HepG2 (cell line): ENCODE measurements around the gene GSTM2.

Experiments used
- BHLHE40 ChIP-seq: IDR thresholded peaks from 2 replicates; pipeline ENCODE4 v1.6.1; 2011; ENCODE audit warnings: low read length, improper control_type of control experiment
- GPN1 ChIP-seq: sonication (generic); formaldehyde crosslinking; IDR thresholded peaks from 2 replicates; pipeline ENCODE4 v1.5.1; 2020; ENCODE audit warnings: missing genetic modification reagents, borderline replicate concordance
- NONO ChIP-seq, 2 experiments: fragments of 450-650 bp in 1 of 2; sonication (generic) in 1 of 2; formaldehyde crosslinking in 1 of 2; IDR thresholded peaks in 1 of 2; conservative IDR thresholded peaks in 1 of 2; 2 replicates each; pipeline versions ENCODE4 v1.6.1 to v1.8.0; 2017 to 2022; ENCODE audit warnings: mild to moderate bottlenecking in 1 of 2, missing genetic modification reagents in 1 of 2, moderate library complexity in 1 of 2
- POLR2AphosphoS5 ChIP-seq: IDR thresholded peaks from 2 replicates; pipeline ENCODE4 v1.6.1; 2012; ENCODE audit warnings: low read depth, low read length
- SALL1 ChIP-seq: sonication (generic); formaldehyde crosslinking; IDR thresholded peaks from 2 replicates; pipeline ENCODE4 v1.8.0; 2022; ENCODE audit warnings: mild to moderate bottlenecking, missing genetic modification reagents
- SMC3 ChIP-seq: IDR thresholded peaks from 2 replicates; pipeline ENCODE4 v1.6.1; 2011; ENCODE audit warnings: low read length, improper control_type of control experiment
- TOE1 ChIP-seq: sonication (generic); formaldehyde crosslinking; IDR thresholded peaks from 2 replicates; pipeline ENCODE4 v1.4.0; 2020; ENCODE audit warnings: mild to moderate bottlenecking, missing genetic modification reagents
- ZNF768 ChIP-seq: sonication (generic); formaldehyde crosslinking; IDR thresholded peaks from 2 replicates; pipeline ENCODE4 v1.4.0; 2020; ENCODE audit warnings: missing genetic modification reagents
- TF ChIP-seq, protein P1 (sequence below): sonication (generic); formaldehyde crosslinking; IDR thresholded peaks from 2 replicates; pipeline ENCODE4 v1.5.0; 2020; ENCODE audit warnings: mild to moderate bottlenecking, missing genetic modification reagents, moderate library complexity
- TF ChIP-seq, protein P2 (sequence below), 2 experiments: sonication (generic) in 1 of 2; formaldehyde crosslinking in 1 of 2; IDR thresholded peaks; 2 replicates each; pipeline versions ENCODE4 v1.5.1 to v1.6.1; 2011 to 2020; ENCODE audit warnings: borderline replicate concordance in 1 of 2, low read depth in 1 of 2, low read length in 1 of 2, mild to moderate bottlenecking in 1 of 2, missing genetic modification reagents in 1 of 2, moderate library complexity in 1 of 2
- TF ChIP-seq, protein P3 (sequence below): IDR thresholded peaks from 2 replicates; pipeline ENCODE4 v1.6.1; 2016; ENCODE audit warnings: low read depth, control low read depth

DNA sequence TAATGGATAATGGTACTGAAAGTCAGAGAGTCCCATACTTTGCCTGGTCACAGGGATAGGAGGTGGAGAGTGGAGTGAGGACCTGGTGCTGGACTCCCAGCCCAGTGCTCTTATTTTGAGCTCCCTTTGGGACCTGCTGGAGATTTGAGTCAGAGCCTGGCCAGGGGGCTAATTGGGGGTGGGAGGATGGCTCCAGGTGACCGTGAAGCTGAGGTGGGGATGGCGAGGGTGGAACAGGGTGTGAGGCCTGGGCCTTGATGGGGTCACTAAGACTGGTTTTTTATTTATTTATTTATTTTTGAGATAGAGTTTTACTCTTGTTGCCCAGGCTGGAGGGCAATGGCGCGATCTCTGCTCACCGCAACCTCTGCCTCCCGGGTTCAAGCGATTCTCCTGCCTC is 30.4 kb upstream of the GSTM2 start:
- TF ChIP-seq TOE1 (CRISPR knock-in tag) (no peak), ZNF768 (CRISPR knock-in tag) (no peak), POLR2AphosphoS5 (no peak), SMC3 (no peak), SALL1 (CRISPR knock-in tag) (no peak), GPN1 (CRISPR knock-in tag) (no peak), BHLHE40 (no peak), NONO (IDR thresholded peaks at IDR 0.05) (no peak), NONO (CRISPR knock-in tag; conservative IDR thresholded peaks at IDR 0.05) (no peak)
- TF ChIP-seq, protein P1, sequence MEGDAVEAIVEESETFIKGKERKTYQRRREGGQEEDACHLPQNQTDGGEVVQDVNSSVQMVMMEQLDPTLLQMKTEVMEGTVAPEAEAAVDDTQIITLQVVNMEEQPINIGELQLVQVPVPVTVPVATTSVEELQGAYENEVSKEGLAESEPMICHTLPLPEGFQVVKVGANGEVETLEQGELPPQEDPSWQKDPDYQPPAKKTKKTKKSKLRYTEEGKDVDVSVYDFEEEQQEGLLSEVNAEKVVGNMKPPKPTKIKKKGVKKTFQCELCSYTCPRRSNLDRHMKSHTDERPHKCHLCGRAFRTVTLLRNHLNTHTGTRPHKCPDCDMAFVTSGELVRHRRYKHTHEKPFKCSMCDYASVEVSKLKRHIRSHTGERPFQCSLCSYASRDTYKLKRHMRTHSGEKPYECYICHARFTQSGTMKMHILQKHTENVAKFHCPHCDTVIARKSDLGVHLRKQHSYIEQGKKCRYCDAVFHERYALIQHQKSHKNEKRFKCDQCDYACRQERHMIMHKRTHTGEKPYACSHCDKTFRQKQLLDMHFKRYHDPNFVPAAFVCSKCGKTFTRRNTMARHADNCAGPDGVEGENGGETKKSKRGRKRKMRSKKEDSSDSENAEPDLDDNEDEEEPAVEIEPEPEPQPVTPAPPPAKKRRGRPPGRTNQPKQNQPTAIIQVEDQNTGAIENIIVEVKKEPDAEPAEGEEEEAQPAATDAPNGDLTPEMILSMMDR (CRISPR knock-in tag): no peak
- TF ChIP-seq, protein P2, sequence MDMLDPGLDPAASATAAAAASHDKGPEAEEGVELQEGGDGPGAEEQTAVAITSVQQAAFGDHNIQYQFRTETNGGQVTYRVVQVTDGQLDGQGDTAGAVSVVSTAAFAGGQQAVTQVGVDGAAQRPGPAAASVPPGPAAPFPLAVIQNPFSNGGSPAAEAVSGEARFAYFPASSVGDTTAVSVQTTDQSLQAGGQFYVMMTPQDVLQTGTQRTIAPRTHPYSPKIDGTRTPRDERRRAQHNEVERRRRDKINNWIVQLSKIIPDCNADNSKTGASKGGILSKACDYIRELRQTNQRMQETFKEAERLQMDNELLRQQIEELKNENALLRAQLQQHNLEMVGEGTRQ (IDR thresholded peaks at IDR 0.05; ENCODE audit: low read depth, low read length): no peak
- TF ChIP-seq, protein P2 (CRISPR knock-in tag; IDR thresholded peaks at IDR 0.05; ENCODE audit: borderline replicate concordance): no peak
- TF ChIP-seq, protein P3, sequence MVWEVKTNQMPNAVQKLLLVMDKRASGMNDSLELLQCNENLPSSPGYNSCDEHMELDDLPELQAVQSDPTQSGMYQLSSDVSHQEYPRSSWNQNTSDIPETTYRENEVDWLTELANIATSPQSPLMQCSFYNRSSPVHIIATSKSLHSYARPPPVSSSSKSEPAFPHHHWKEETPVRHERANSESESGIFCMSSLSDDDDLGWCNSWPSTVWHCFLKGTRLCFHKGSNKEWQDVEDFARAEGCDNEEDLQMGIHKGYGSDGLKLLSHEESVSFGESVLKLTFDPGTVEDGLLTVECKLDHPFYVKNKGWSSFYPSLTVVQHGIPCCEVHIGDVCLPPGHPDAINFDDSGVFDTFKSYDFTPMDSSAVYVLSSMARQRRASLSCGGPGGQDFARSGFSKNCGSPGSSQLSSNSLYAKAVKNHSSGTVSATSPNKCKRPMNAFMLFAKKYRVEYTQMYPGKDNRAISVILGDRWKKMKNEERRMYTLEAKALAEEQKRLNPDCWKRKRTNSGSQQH: no peak
